ENCODE results near the gene MTMR2.

The MTMR2 gene

GRCh38 chr11:95912902-95913560 lies 10.9 kb downstream of the MTMR2 start:
- Histone ChIP-seq H3K27me3 (ENCODE audit: control insufficient read depth in 3 of 3, insufficient read depth in 3 of 3, low read depth in 1 of 3, low read length in 3 of 3) (no peaks in the 10 kb centered on the region), H3K23ac (ENCODE audit: low read depth, low read length, poor library complexity) (no peak overlapping the region), H3K9me3 (replicated peaks in 1 of 2; ENCODE audit: control insufficient read depth in 2 of 2, insufficient read depth in 1 of 2, low read depth in 1 of 2, low read length in 2 of 2) (peaks cover 0 to 7% of the 10 kb centered on the region in 2 donors), H3K79me1 (ENCODE audit: low read depth, low read length) (no peaks in the 10 kb centered on the region), H2AFZ (ENCODE audit: low read length) (no peak overlapping the region), H3K27ac (replicated peaks; ENCODE audit: low read length) (no peak overlapping the region), H3K4me2 (ENCODE audit: insufficient read depth, low read length, poor library complexity, severe bottlenecking) (no peak overlapping the region), H4K91ac (ENCODE audit: low read depth, low read length, poor library complexity) (no peak overlapping the region), H3K4me1 (ENCODE audit: control insufficient read depth in 2 of 2, insufficient read depth in 1 of 2, low read depth in 1 of 2, low read length in 2 of 2) (no peaks in the 10 kb centered on the region), H2BK15ac (ENCODE audit: low read length) (no peak overlapping the region), H2BK120ac (ENCODE audit: low read depth, low read length) (no peak overlapping the region), H3K36me3 (replicated peaks in 1 of 2; ENCODE audit: control insufficient read depth in 2 of 2, insufficient read depth in 2 of 2, low read length in 2 of 2) (peaks cover 0 to 2% of the 10 kb centered on the region in 2 donors), H3K14ac (ENCODE audit: low read length) (no peak overlapping the region), H2BK12ac (ENCODE audit: low read length) (no peak overlapping the region), H2BK5ac (ENCODE audit: low read length) (no peak overlapping the region), H3K4me3 (ENCODE audit: low read length in 2 of 2) (no peak overlapping the region), H3K18ac (ENCODE audit: low read length) (no peak overlapping the region), H4K8ac (ENCODE audit: low read depth, low read length) (no peak overlapping the region), H3K4ac (ENCODE audit: low read length) (no peak overlapping the region), H3K9ac (ENCODE audit: low read depth, low read length, poor library complexity) (no peak overlapping the region), H2AK5ac (ENCODE audit: low read depth, low read length) (no peak overlapping the region)
- WGBS, 2 donors (ENCODE audit: extremely low coverage in 2 of 2, insufficient read length in 2 of 2, insufficient replicate concordance in 1 of 2), result no CpG with 5 or more reads among the region's 4 CpGs
- DNase-seq (ENCODE audit: low spot score), result no peak

GRCh38 chr11:95911369-95911759 lies 12.5 kb downstream of the MTMR2 start:
- H3K27me3 ChIP-seq (ENCODE audit: control insufficient read depth in 3 of 3, insufficient read depth in 3 of 3, low read depth in 1 of 3, low read length in 3 of 3), result no peaks in the 10 kb centered on the region
- no peak overlapping the region for H3K9ac ChIP-seq (ENCODE audit: low read depth, low read length, poor library complexity)
- no peak overlapping the region for H2BK12ac ChIP-seq (ENCODE audit: low read length)
- H4K91ac ChIP-seq (ENCODE audit: low read depth, low read length, poor library complexity), result no peak overlapping the region
- H3K18ac ChIP-seq (ENCODE audit: low read length), result no peak overlapping the region
- no peak for DNase-seq (ENCODE audit: low spot score)
- no peak overlapping the region for H2BK15ac ChIP-seq (ENCODE audit: low read length)
- WGBS, 2 donors (ENCODE audit: extremely low coverage in 2 of 2, insufficient read length in 2 of 2, insufficient replicate concordance in 1 of 2), result no CpG with 5 or more reads among the region's 3 CpGs
- no peak overlapping the region for H3K4me3 ChIP-seq (ENCODE audit: low read length in 2 of 2)
- H3K4ac ChIP-seq (ENCODE audit: low read length), result no peak overlapping the region
- no peak overlapping the region for H2BK5ac ChIP-seq (ENCODE audit: low read length)
- no peak overlapping the region for H3K23ac ChIP-seq (ENCODE audit: low read depth, low read length, poor library complexity)
- no peak overlapping the region for H4K8ac ChIP-seq (ENCODE audit: low read depth, low read length)
- peaks cover 0 to 2% of the 10 kb centered on the region in 2 donors for H3K36me3 ChIP-seq (replicated peaks in 1 of 2; ENCODE audit: control insufficient read depth in 2 of 2, insufficient read depth in 2 of 2, low read length in 2 of 2)
- no peak overlapping the region for H2AFZ ChIP-seq (ENCODE audit: low read length)
- no peaks in the 10 kb centered on the region for H3K79me1 ChIP-seq (ENCODE audit: low read depth, low read length)
- H3K4me2 ChIP-seq (ENCODE audit: insufficient read depth, low read length, poor library complexity, severe bottlenecking), result no peak overlapping the region
- no peak overlapping the region for H3K27ac ChIP-seq (replicated peaks; ENCODE audit: low read length)
- peaks cover 0 to 11% of the 10 kb centered on the region in 2 donors for H3K9me3 ChIP-seq (replicated peaks in 1 of 2; ENCODE audit: control insufficient read depth in 2 of 2, insufficient read depth in 1 of 2, low read depth in 1 of 2, low read length in 2 of 2)
- H2BK120ac ChIP-seq (ENCODE audit: low read depth, low read length), result no peak overlapping the region
- H2AK5ac ChIP-seq (ENCODE audit: low read depth, low read length), result no peak overlapping the region
- no peaks in the 10 kb centered on the region for H3K4me1 ChIP-seq (ENCODE audit: control insufficient read depth in 2 of 2, insufficient read depth in 1 of 2, low read depth in 1 of 2, low read length in 2 of 2)
- no peak overlapping the region for H3K14ac ChIP-seq (ENCODE audit: low read length)

- DNase-seq (ENCODE audit: low spot score), result no peak
- WGBS, 2 donors (ENCODE audit: extremely low coverage in 2 of 2, insufficient read length in 2 of 2, insufficient replicate concordance in 1 of 2), result no CpG with 5 or more reads among the region's 4 CpGs
- no peak overlapping the region for H2BK12ac ChIP-seq (ENCODE audit: low read length)
Observed at GRCh38 chr11:95910638-95911368, 13.1 kb downstream of the MTMR2 start.

DNA sequence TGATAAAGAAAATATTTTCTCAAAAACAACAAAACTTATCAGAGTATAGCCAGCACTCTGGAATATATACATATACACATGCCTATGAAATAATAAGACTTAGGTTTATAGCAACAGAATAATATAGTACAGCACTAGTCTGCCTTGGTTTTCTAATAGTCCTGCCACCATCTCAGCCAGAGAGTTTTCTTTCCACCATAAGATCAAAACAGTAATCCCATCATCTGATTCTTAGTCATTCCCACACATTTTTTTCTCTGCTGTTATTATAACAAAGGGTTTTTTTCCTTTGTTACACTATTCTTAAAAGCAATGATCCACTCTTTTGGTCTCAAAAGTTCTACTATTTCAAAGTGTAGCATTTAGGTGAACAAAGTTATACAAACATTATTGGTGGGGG lies 15.1 kb downstream of the MTMR2 start:
- Histone ChIP-seq H2BK12ac (ENCODE audit: low read length) (no peak overlapping the region), H3K9ac (ENCODE audit: low read depth, low read length, poor library complexity) (no peak overlapping the region), H4K91ac (ENCODE audit: low read depth, low read length, poor library complexity) (no peak overlapping the region), H3K23ac (ENCODE audit: low read depth, low read length, poor library complexity) (no peak overlapping the region), H3K4me1 (ENCODE audit: control insufficient read depth in 2 of 2, insufficient read depth in 1 of 2, low read depth in 1 of 2, low read length in 2 of 2) (peaks cover 0 to 2% of the 10 kb centered on the region in 2 donors), H3K27ac (replicated peaks; ENCODE audit: low read length) (no peak overlapping the region), H3K36me3 (replicated peaks in 1 of 2; ENCODE audit: control insufficient read depth in 2 of 2, insufficient read depth in 2 of 2, low read length in 2 of 2) (peaks cover 0 to 2% of the 10 kb centered on the region in 2 donors), H2AK5ac (ENCODE audit: low read depth, low read length) (no peak overlapping the region), H3K4me2 (ENCODE audit: insufficient read depth, low read length, poor library complexity, severe bottlenecking) (no peak overlapping the region), H2BK15ac (ENCODE audit: low read length) (no peak overlapping the region), H2BK5ac (ENCODE audit: low read length) (no peak overlapping the region), H3K14ac (ENCODE audit: low read length) (no peak overlapping the region), H3K9me3 (replicated peaks in 1 of 2; ENCODE audit: control insufficient read depth in 2 of 2, insufficient read depth in 1 of 2, low read depth in 1 of 2, low read length in 2 of 2) (peaks cover 0 to 11% of the 10 kb centered on the region in 2 donors), H3K27me3 (ENCODE audit: control insufficient read depth in 3 of 3, insufficient read depth in 3 of 3, low read depth in 1 of 3, low read length in 3 of 3) (no peaks in the 10 kb centered on the region), H2AFZ (ENCODE audit: low read length) (no peak overlapping the region), H3K4me3 (ENCODE audit: low read length in 2 of 2) (no peak overlapping the region), H3K4ac (ENCODE audit: low read length) (no peak overlapping the region), H3K79me1 (ENCODE audit: low read depth, low read length) (no peaks in the 10 kb centered on the region), H4K8ac (ENCODE audit: low read depth, low read length) (no peak overlapping the region), H2BK120ac (ENCODE audit: low read depth, low read length) (no peak overlapping the region), H3K18ac (ENCODE audit: low read length) (no peak overlapping the region)
- DNase-seq (ENCODE audit: low spot score), result no peak

More at GRCh38 chr11:95910638-95911368, 13.1 kb downstream of the MTMR2 start:
- Histone ChIP-seq H3K4me3 (ENCODE audit: low read length in 2 of 2) (no peak overlapping the region), H3K27ac (replicated peaks; ENCODE audit: low read length) (no peak overlapping the region), H3K18ac (ENCODE audit: low read length) (no peak overlapping the region), H3K9me3 (replicated peaks in 1 of 2; ENCODE audit: control insufficient read depth in 2 of 2, insufficient read depth in 1 of 2, low read depth in 1 of 2, low read length in 2 of 2) (peaks cover 0 to 11% of the 10 kb centered on the region in 2 donors), H3K23ac (ENCODE audit: low read depth, low read length, poor library complexity) (no peak overlapping the region), H3K4me1 (ENCODE audit: control insufficient read depth in 2 of 2, insufficient read depth in 1 of 2, low read depth in 1 of 2, low read length in 2 of 2) (no peaks in the 10 kb centered on the region), H3K27me3 (ENCODE audit: control insufficient read depth in 3 of 3, insufficient read depth in 3 of 3, low read depth in 1 of 3, low read length in 3 of 3) (no peaks in the 10 kb centered on the region), H3K4me2 (ENCODE audit: insufficient read depth, low read length, poor library complexity, severe bottlenecking) (no peak overlapping the region), H2BK5ac (ENCODE audit: low read length) (no peak overlapping the region), H3K9ac (ENCODE audit: low read depth, low read length, poor library complexity) (no peak overlapping the region), H3K14ac (ENCODE audit: low read length) (no peak overlapping the region), H4K8ac (ENCODE audit: low read depth, low read length) (no peak overlapping the region), H2AFZ (ENCODE audit: low read length) (no peak overlapping the region), H3K36me3 (replicated peaks in 1 of 2; ENCODE audit: control insufficient read depth in 2 of 2, insufficient read depth in 2 of 2, low read length in 2 of 2) (peaks cover 0 to 2% of the 10 kb centered on the region in 2 donors), H2BK120ac (ENCODE audit: low read depth, low read length) (no peak overlapping the region), H2BK15ac (ENCODE audit: low read length) (no peak overlapping the region), H4K91ac (ENCODE audit: low read depth, low read length, poor library complexity) (no peak overlapping the region), H3K4ac (ENCODE audit: low read length) (no peak overlapping the region), H3K79me1 (ENCODE audit: low read depth, low read length) (no peaks in the 10 kb centered on the region), H2AK5ac (ENCODE audit: low read depth, low read length) (no peak overlapping the region)
